Skeletal muscle tissue (tissue), 4 donors: ENCODE measurements around the gene SLC8A2. TPM values are rescaled to one million over a fixed set of nuclear protein-coding genes. Genes with fewer than 3 reads are reported as not detected.

ENCODE experiments used
- H3K27ac ChIP-seq: one replicate; pipeline ENCODE4 v1.7.0; 2013; ENCODE audit warnings: mild to moderate bottlenecking, low read depth, low read length, inconsistent platforms
- H3K27me3 ChIP-seq, 3 donors: one replicate each; pipeline ENCODE4 v1.7.0; 2013; ENCODE audit warnings: low read length in 3 of 3; ENCODE audit not compliant: control insufficient read depth in 3 of 3, insufficient read depth in 3 of 3
- H3K36me3 ChIP-seq, 3 donors: one replicate each; pipeline ENCODE4 v1.7.0; 2013; ENCODE audit warnings: low read length in 3 of 3; ENCODE audit not compliant: control insufficient read depth in 3 of 3, insufficient read depth in 3 of 3
- H3K4me1 ChIP-seq, 3 donors: one replicate each; pipeline ENCODE4 v1.7.0; 2013; ENCODE audit warnings: low read length in 3 of 3, mild to moderate bottlenecking in 3 of 3; ENCODE audit not compliant: control insufficient read depth in 3 of 3, insufficient read depth in 3 of 3
- H3K4me3 ChIP-seq, 3 donors: one replicate each; pipeline ENCODE4 v1.7.0; 2013; ENCODE audit warnings: low read length in 3 of 3
- H3K9ac ChIP-seq, 3 donors: one replicate each; pipeline ENCODE4 v1.7.0; 2013; ENCODE audit warnings: low read length in 3 of 3, mild to moderate bottlenecking in 3 of 3, moderate library complexity in 2 of 3, low read depth in 1 of 3
- H3K9me3 ChIP-seq, 3 donors: one replicate each; pipeline ENCODE4 v1.7.0; 2013; ENCODE audit warnings: low read length in 3 of 3; ENCODE audit not compliant: control insufficient read depth in 3 of 3
- total RNA-seq: library from RNA; depleted of rRNA; stranded (reverse); fragments of >200 nt; gene quantifications from one replicate; pipeline ENCODE4 v1.2.3, GENCODE V29; 2014
- donor health status: Osteomylitis.

SLC8A2 gene
- total RNA-seq, 1 donor from 2014 or later, result under 0.01 TPM

DNA sequence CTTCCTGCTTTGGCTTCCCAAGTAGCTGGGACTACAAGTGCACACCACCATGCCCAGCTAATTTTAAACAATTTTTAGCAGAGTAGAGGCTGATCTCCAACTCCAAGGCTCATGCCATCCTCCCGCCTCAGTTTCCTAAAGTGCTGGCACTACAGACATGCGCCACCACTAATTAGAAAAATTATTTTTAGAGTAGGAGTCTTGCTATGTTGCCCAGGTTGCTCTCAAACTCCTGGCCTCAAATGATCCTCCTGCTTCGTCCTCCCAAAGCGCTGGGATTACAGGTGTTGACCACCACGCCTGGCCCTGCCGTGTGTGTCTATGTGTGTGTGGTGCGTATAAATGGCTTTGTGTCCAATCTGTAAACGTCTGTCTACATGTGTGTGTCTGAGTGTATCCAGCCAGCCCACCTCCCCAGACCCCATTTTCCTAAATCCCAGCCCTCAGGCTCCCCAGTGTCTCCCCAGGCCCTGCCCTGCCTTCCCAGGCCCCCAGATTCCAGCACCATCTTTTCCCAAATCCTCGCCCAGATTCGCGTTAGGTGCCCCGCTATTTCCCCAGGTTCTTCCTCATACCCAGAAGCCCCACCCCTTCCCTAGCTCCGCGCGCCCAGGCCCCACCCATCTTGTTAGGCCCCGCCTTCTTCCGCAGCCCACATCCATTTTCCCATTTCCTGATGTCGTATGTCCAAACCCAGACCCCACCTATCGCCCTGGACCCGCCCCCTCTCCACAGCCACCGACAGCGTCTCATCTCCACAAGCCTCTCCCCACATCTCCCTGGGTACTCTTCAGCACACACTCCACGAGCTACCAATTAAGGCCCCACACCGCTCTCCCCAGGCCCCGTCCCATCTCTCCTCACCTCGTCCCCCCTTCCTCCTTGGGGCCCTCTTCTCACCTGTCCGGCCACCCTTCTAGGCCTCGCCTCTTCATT lies 24.9 kb downstream of the SLC8A2 start:
- Histone ChIP-seq H3K4me1 (peaks cover 0 to 15% (median 8%) of the 10 kb centered on the region in 3 donors), H3K36me3 (no peaks in the 10 kb centered on the region), H3K9me3 (no peaks in the 10 kb centered on the region), H3K4me3 (no peak overlapping the region), H3K9ac (no peak overlapping the region), H3K27ac (no peak overlapping the region), H3K27me3 (peaks cover 79 to 84% (median 80%) of the 10 kb centered on the region in 3 donors)

- Histone ChIP-seq H3K9me3 (no peaks in the 10 kb centered on the region), H3K27me3 (peaks cover 79 to 85% (median 81%) of the 10 kb centered on the region in 3 donors), H3K9ac (no peak overlapping the region), H3K27ac (no peak overlapping the region), H3K4me1 (peaks cover 0 to 15% (median 8%) of the 10 kb centered on the region in 3 donors), H3K36me3 (no peaks in the 10 kb centered on the region), H3K4me3 (no peak overlapping the region)
These were observed 25.7 kb downstream of the SLC8A2 start for GRCh38 chr19:47445937-47446402.

- Histone ChIP-seq H3K4me1 (peaks cover 0 to 15% (median 8%) of the 10 kb centered on the region in 3 donors), H3K36me3 (no peaks in the 10 kb centered on the region), H3K4me3 (no peak overlapping the region), H3K27ac (no peak overlapping the region), H3K9ac (no peak overlapping the region), H3K9me3 (no peaks in the 10 kb centered on the region), H3K27me3 (peaks cover 77 to 84% (median 81%) of the 10 kb centered on the region in 3 donors)
These were observed 26.2 kb downstream of the SLC8A2 start for GRCh38 chr19:47445527-47445926.

- Histone ChIP-seq H3K4me1 (peaks cover 0 to 15% (median 8%) of the 10 kb centered on the region in 3 donors), H3K36me3 (no peaks in the 10 kb centered on the region), H3K27ac (no peak overlapping the region), H3K9ac (no peak overlapping the region), H3K27me3 (peaks cover 69 to 76% (median 73%) of the 10 kb centered on the region in 3 donors), H3K4me3 (no peak overlapping the region), H3K9me3 (no peaks in the 10 kb centered on the region)
These were observed 27.3 kb downstream of the SLC8A2 start for GRCh38 chr19:47444388-47444821.

DNA sequence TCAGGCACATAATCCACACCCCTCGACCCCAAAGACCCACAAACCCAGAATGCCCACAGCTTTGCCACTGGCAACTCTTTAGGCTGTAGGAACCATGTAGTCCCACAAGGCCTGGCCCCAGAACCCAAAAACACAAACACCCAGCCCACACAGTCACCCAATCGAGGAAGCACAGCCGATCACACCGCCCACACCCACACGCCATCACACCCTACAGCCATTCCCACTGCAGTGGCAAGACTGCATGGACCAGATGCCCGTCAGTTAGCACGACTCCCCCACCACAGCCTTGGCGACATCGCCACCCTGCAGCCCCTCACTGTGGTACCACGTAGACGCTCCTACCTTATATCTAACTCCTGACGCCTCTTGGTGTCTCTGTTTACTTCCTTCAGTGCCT lies 28.4 kb downstream of the SLC8A2 start:
- Histone ChIP-seq H3K27me3 (peaks cover 63 to 74% (median 70%) of the 10 kb centered on the region in 3 donors), H3K4me1 (peaks cover 0 to 15% (median 8%) of the 10 kb centered on the region in 3 donors), H3K27ac (no peak overlapping the region), H3K4me3 (no peak overlapping the region), H3K9me3 (no peaks in the 10 kb centered on the region), H3K36me3 (no peaks in the 10 kb centered on the region), H3K9ac (no peak overlapping the region)

DNA sequence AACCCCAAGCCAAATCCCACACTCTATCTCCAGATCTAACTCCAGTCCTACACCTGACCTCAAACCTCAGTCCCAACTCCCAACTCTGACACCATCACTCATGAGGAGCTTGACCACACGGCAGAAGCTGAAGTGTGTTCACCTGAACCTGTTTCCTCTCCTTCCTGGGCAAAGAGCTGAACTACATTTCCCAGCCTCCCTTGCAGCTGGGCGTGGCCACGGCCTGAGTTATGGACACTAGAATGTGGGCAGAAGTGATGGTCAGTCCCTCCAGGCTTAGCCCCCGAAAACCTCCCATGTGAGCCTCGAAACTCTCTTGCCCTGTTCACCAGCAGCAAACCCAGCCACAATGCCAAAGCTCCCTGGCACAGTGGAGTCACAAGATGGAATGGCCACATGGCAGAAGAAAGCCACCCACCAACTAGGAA lies 32.9 kb downstream of the SLC8A2 start:
- Histone ChIP-seq H3K4me3 (no peak overlapping the region), H3K9ac (no peak overlapping the region), H3K27ac (no peak overlapping the region), H3K27me3 (peaks cover 31 to 66% (median 33%) of the 10 kb centered on the region in 3 donors), H3K36me3 (no peaks in the 10 kb centered on the region), H3K4me1 (peaks cover 0 to 2% (median 0%) of the 10 kb centered on the region in 3 donors), H3K9me3 (no peaks in the 10 kb centered on the region)

DNA sequence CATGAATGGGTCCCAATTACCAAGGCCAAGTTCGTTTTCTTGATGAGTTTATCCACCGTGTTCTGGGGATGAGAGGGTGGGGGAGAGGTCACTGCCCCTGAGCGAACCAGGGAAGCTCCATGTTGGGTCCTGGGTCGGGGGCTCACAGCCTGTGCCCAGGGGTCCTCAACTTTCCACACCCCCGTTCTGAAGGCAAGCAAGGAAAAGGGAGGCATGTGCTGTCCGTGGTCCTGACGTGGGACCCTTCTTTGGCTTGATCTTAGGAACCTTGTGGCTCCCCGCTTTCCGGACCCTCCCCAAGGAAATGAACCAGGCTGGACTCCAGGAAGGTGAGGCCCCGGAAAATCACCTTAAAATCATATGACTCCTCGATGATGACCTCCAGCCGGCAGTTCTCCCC lies 34.2 kb downstream of the SLC8A2 start:
- no peak overlapping the region for H3K4me3 ChIP-seq
- H3K27ac ChIP-seq, result no peak overlapping the region
- H3K4me1 ChIP-seq, result peaks cover 0 to 2% (median 0%) of the 10 kb centered on the region in 3 donors
- no peak overlapping the region for H3K9ac ChIP-seq
- no peaks in the 10 kb centered on the region for H3K9me3 ChIP-seq
- H3K27me3 ChIP-seq, result peaks cover 22 to 65% (median 35%) of the 10 kb centered on the region in 3 donors
- no peaks in the 10 kb centered on the region for H3K36me3 ChIP-seq

DNA sequence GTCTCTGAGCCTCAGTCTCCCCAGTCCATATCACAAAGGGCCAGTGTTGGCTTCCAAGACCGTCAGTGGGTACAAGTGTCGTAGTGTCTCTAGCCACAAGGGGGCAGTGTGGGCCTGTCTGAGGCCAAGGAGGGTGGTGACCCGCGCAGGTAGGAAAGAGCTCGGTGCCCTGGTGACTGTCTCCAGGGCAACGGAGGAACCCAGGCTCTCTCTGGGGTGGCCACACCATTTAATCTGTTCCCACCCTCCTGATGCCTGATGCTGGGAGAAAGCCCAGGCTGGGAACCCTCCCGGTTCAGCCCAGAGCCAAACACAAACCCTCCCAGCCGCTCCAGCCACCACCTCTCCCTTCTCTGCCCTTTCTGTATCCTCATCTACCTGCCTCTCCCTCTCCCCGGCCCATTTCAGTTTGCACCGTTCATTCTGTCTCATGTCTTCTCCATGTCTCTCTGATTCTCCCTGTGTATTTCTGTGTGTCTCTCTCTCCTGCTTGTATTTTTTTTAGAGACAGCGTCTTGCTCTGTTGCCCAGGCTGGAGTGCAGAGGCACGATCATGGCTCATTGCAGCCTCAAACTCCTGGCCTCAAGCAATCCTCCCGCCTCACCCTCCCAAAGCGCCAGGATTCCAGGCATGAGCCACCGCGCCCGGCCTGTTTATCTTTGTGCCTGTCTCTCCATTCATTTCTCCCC lies 34.8 kb downstream of the SLC8A2 start:
- Histone ChIP-seq H3K9me3 (no peaks in the 10 kb centered on the region), H3K4me1 (peaks cover 0 to 2% (median 0%) of the 10 kb centered on the region in 3 donors), H3K4me3 (no peak overlapping the region), H3K27me3 (peaks cover 26 to 68% (median 36%) of the 10 kb centered on the region in 3 donors), H3K36me3 (no peaks in the 10 kb centered on the region), H3K27ac (no peak overlapping the region), H3K9ac (no peak overlapping the region)

DNA sequence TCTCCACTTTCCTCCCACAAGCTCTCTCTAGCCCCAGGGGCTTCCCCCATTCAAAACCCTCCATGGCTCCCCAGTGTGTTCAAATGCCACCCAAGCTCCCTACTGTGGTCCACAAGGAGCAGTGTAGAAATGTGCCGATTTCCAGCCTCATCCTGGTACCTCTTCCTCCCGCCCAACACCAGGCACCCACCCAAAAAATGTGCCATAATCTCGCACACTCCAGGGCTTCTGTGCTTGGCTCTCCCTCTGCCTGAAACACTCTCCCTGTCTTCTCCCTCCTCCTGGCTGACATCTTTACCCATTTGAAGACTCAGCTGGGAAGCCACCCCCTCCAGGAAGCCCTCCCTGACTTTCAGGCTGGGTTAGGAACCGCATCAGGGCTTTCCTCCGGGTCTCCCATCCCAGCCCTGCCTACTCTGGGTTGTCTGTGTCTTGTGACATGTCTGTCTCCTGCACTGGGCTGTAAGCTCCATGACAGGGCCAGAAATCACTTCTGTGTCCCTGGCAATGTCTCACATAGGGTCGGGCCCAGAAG lies 35.7 kb downstream of the SLC8A2 start:
- Histone ChIP-seq H3K36me3 (no peaks in the 10 kb centered on the region), H3K27me3 (peaks cover 35 to 71% (median 42%) of the 10 kb centered on the region in 3 donors), H3K9ac (no peak overlapping the region), H3K4me1 (peaks cover 0 to 2% (median 0%) of the 10 kb centered on the region in 3 donors), H3K27ac (no peak overlapping the region), H3K9me3 (no peaks in the 10 kb centered on the region), H3K4me3 (no peak overlapping the region)
